ENCODE measurements around the gene CNNM3.

DNA sequence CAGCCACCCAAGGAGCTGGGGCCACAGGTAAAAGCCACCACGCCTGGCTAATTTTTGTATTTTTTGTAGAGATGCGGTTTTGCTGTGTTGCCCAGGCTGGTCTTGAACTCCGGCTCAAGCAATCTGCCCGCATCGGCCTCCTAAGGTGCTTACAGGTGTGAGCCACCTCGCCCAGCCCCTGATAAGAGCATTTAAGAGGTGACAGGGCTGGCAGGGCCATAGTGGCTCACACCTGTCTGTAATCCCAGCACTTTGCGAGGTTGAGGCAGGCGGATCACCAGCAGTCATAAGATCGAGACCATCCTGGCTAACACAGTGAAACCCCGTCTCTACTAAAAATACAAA lies 9.0 kb upstream of the CNNM3 start:
- TF ChIP-seq POLR2AphosphoS5 (IDR thresholded peaks at IDR 0.05; ENCODE audit: low read depth, low read length) (no peak), TAF1 (IDR thresholded peaks at IDR 0.05; ENCODE audit: borderline replicate concordance, low read depth, low read length) (no peak), POLR2A (IDR thresholded peaks at IDR 0.05; ENCODE audit: low read depth, low read length) (no peak)

Data from GM12892 (cell line).